Inflammatory macrophage (primary cell): ENCODE measurements around the gene HADHB.
A peak's percentile ranks its signal among the peaks of the same experiment; 100 is the strongest.

Source experiments
- DNase-seq, 2 donors: peaks; one replicate each; pipeline ENCODE4 v3.0.0-alpha.2; 2020 to 2022
- total RNA-seq, 18 experiments: gene quantifications; one replicate each; lab custom pipeline; 2026; ENCODE audit warnings: mixed read lengths in 6 of 18, inconsistent platforms in 2 of 18; lab: John Stamatoyannopoulos, UW

Gene HADHB
- 138 to 373 (median 279) reads per million in 18 experiments for total RNA-seq

GRCh38 chr2:26244309-26245230 lies at the start of gene HADHB, which contains the start of gene HADHA:
HADHB (plus strand) TSS chr2:26244939; CDS start chr2:26254255, 9,316 bp downstream.
HADHA (minus strand) TSS chr2:26244632; CDS start chr2:26244596, 36 bp downstream.
- DNase-seq = peak; percentile 82 to 90

- DNase-seq = no peak
Measured at GRCh38 chr2:26195040-26195984, 49.4 kb upstream of the HADHB start.

- peak; percentile 44 to 70 for DNase-seq
Measured at GRCh38 chr2:26196683-26197418, 47.9 kb upstream of the HADHB start.

GRCh38 chr2:26197516-26197915 lies 47.2 kb upstream of the HADHB start:
- DNase-seq = no peak

- no peak for DNase-seq
Measured at GRCh38 chr2:26202981-26203490, 41.7 kb upstream of the HADHB start.

- no peak for DNase-seq
Measured at GRCh38 chr2:26203906-26204305, 40.8 kb upstream of the HADHB start.

- no peak for DNase-seq
Measured at GRCh38 chr2:26212011-26212410, 32.7 kb upstream of the HADHB start.

GRCh38 chr2:26214759-26215158 lies 30.0 kb upstream of the HADHB start:
- DNase-seq = no peak

- DNase-seq = no peak
Measured at GRCh38 chr2:26215833-26216232, 28.9 kb upstream of the HADHB start.

- DNase-seq = no peak
Measured at GRCh38 chr2:26216587-26216986, 28.2 kb upstream of the HADHB start.

GRCh38 chr2:26217720-26218119 lies 27.0 kb upstream of the HADHB start:
- no peak for DNase-seq

GRCh38 chr2:26223018-26223417 lies 21.7 kb upstream of the HADHB start:
- no peak for DNase-seq

GRCh38 chr2:26224095-26224494 lies 20.6 kb upstream of the HADHB start:
- no peak for DNase-seq

GRCh38 chr2:26229595-26229994 lies 15.1 kb upstream of the HADHB start:
- DNase-seq = no peak

GRCh38 chr2:26230806-26231205 lies 13.9 kb upstream of the HADHB start:
- DNase-seq = no peak

GRCh38 chr2:26235089-26235488 lies 9.7 kb upstream of the HADHB start:
- no peak for DNase-seq

GRCh38 chr2:26237868-26238267 lies 6.9 kb upstream of the HADHB start:
- no peak for DNase-seq

GRCh38 chr2:26238311-26238958 lies 6.3 kb upstream of the HADHB start:
- no peak for DNase-seq

GRCh38 chr2:26241928-26242436 lies 2.8 kb upstream of the HADHB start:
- no peak for DNase-seq

GRCh38 chr2:26243470-26244308 lies 1.1 kb upstream of the HADHB start:
- peak in 1 of 2 donors; percentile 7 for DNase-seq
